HG02678 (cell line): ENCODE data around the gene BRPF1.
A peak's percentile ranks its signal among the peaks of the same experiment; 100 is the strongest.

Experiments
- ATAC-seq: cut with Tn5 transposase; IDR thresholded peaks from one replicate; pipeline ENCODE4 v1.9.1; 2021; ENCODE audit warnings: mild to moderate bottlenecking, moderate library complexity; ENCODE audit not compliant: unreplicated experiment

The BRPF1 gene, protein sequence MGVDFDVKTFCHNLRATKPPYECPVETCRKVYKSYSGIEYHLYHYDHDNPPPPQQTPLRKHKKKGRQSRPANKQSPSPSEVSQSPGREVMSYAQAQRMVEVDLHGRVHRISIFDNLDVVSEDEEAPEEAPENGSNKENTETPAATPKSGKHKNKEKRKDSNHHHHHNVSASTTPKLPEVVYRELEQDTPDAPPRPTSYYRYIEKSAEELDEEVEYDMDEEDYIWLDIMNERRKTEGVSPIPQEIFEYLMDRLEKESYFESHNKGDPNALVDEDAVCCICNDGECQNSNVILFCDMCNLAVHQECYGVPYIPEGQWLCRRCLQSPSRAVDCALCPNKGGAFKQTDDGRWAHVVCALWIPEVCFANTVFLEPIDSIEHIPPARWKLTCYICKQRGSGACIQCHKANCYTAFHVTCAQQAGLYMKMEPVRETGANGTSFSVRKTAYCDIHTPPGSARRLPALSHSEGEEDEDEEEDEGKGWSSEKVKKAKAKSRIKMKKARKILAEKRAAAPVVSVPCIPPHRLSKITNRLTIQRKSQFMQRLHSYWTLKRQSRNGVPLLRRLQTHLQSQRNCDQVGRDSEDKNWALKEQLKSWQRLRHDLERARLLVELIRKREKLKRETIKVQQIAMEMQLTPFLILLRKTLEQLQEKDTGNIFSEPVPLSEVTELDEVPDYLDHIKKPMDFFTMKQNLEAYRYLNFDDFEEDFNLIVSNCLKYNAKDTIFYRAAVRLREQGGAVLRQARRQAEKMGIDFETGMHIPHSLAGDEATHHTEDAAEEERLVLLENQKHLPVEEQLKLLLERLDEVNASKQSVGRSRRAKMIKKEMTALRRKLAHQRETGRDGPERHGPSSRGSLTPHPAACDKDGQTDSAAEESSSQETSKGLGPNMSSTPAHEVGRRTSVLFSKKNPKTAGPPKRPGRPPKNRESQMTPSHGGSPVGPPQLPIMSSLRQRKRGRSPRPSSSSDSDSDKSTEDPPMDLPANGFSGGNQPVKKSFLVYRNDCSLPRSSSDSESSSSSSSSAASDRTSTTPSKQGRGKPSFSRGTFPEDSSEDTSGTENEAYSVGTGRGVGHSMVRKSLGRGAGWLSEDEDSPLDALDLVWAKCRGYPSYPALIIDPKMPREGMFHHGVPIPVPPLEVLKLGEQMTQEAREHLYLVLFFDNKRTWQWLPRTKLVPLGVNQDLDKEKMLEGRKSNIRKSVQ (N-terminal part only)

DNA sequence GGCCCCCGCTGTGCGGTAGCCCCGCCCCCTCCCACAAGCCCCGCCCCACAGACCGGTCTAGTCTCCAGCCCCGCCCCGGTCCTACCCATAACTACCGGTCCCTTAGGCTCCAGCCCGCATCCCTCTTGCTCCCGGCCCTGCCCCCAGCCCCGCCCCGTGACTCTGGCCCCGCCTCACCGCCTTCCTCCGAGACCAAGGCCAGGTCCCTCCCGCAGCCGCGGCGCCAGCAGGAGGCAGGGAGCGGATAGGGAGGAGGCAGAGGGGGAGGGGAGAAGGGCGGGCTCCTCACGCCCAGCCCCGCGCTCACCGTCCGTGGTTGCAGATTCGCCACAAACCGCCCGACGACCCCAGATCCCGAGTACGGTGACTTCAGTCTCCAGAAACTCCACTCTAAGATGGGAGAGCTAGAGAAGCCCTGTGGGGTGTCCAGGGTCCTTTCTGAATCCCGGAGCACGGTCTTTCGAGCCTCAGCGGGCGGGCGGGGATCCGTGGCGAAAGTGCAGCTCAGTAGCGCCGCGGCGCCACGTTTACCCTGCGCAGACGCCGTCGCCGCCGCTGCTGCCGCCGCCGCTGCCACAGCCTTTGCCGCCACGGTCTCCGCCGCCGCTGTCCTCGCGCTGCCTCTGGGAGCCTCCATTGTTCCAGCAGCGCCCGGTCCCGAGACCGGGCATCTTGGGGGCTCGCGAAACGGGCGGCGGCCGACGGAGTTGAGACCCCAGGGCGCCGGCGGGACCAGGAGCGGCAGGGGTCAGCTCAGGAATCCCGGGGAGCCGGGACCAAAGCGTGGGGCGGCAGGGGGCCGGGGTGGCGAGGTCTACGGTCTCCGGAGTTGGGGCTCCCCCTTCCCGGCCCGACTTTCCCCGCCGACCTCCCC, at the start of gene BRPF1:
Gene BRPF1 (plus strand): TSS at position 530 of the 874 bp plus-strand sequence. CDS start 2,406 bp downstream, outside the sequence.
- ATAC-seq = peak; percentile 92

DNA sequence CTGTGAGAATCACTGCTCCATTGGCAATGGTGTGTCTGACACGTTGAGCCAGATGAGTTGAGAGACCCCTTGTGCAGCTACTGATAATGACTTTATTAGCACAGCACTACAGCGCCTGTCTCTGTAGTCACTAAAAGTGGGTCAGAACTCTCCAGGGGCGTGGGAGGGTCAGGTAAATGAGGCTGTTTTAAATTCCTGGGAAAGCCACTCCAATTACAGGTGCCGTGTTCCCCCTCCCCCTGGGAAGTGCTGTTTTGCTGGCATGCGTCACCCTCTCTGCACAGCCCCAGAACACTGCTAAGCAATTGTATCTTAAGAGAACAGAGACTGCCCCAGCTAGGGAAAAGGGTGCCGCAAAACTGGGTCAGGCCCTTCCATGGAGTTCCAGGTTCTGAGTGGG, 49.4 kb upstream of the BRPF1 start:
- no peak for ATAC-seq

DNA sequence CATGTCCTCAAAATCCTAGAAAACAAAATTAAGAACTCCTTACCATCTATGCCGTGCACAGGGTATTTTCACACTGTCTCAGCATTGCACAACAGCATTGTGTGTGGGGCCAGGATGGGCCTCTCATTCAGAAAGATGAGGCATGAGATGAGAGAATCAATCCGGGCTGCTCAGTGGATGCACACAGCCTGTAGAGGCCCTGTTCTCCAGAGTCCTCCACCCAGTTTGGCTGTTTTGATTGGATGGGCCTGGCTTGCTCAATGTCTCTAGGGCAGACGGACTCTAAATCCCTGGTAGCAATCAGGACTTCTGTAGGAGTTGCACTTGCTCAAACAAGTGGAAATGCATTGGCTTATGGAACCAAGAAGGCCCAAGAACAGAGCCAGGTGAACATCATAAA, 48.1 kb upstream of the BRPF1 start:
- ATAC-seq = no peak

DNA sequence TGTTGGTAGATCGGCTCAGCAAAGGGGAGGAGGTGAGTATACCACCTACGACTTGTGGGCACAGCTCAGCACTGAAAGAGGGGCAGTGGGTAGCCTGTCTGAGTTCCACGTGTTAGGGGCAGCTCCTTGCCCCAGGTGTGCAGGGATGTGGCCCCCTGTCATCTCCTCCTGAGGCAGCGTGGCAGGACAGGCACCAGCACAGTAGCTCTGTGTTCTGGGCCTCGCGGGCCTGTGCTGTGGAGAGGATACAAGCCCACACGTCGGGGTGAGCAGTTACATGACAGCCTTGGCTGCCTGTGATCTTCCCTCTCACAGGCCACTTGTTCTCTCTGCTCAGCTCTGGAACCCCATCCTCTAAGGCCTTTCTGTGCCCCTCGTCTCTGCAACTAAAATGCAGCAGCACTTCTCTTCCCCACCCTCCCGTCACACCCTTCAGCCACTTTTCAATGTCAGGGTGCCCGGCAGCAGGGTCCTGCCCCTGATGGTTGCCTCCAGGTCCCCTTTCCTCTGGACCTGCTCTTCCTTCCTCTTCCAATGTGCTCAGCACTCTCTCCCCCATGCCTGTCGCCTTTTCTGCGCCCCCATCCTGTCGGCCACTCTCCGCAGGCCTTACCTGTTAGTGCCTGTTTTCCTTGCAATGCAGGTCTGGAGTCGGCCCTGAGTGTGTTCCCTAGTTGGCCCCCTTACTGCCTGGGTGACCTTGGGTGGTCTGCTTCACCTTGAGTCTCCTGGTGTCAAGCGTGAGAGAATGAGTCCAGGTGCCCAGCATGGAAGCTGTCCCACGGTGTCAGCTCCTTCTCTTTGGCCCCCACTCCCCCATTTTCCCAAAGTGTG, 46.1 kb upstream of the BRPF1 start:
- no peak for ATAC-seq

DNA sequence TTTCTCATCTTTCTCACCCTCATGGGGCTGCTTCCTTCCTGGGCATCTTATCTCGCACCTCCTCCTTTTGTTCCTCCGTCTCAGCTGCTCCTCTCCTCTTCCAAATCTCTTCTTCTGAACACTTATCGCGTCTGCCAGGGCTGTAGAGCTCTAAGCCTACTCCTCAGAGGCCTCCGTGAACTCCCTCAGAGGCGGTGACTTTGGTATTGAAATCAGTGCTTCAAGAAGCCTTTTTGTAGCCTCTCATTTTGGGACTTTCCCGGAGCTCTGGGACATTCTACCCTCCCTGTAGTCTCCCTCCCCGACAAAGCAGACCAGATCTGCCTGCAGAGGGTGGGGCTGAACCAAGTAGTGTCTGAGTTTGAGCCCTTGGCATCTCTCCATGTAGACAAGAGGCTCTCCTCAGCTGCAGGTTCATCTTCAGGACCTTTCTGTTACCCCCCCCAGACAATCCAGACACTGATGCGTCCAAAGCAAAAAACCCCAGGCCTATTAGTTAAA, 45.4 kb upstream of the BRPF1 start:
- no peak for ATAC-seq

DNA sequence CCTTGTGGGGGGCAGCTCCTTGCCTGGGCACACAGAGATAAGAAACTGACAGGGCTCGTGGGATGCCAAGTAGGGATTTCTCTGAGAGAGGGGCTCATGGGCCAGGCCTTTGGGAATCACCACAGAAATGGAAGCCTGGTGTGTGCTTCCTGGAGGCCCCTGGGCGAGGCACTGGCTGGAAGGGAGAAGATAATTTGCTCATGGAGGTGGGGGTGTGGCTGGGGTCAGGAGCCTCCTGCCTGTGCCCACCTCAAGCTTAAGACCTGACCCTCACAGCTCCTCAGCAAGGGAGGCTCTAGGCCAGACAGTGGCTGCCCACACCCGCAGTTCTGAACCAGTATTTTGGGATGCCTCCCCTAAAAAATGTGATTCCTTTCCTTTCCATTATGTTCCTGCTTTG, 44.8 kb upstream of the BRPF1 start:
- ATAC-seq = no peak

DNA sequence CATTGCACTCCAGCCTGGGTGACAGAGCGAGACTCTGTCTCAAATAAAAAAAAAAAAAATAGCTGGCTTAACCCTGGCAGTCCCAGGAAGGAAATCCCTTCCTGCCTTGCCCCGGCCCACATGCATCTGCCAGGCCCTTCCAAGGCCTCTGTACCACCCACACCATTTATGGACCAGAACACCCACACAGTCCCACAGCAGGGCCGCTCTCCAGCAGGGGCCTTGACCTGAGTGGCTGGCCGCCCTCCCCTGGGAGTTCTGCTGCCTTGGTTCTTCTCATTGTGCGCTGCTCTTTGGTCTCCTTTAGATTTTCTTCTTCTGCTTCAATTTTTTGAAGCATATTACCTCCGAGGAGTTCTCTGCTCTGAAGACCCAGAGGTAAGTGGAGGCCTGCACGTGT, 44.0 kb upstream of the BRPF1 start:
- ATAC-seq = no peak

DNA sequence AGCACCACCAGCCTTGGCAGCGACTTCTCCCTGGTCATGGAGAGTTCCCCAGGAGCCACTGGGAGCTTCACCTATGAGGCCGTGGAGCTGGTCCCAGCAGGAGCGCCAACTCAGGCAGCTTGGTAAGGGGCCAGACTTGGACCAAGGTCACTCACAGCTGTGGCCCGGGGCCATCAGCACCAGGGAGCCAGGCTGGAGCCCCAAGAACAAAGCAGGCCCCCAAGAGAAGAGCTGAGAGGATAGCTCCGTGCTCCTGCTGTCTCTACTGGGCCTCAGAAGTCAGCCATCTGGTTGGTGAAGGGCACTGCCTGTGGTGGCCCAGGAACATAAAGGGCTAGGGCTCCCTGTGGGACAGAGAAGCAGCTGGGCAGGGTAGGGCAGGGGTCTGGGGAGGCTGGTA, 42.6 kb upstream of the BRPF1 start:
- no peak for ATAC-seq

DNA sequence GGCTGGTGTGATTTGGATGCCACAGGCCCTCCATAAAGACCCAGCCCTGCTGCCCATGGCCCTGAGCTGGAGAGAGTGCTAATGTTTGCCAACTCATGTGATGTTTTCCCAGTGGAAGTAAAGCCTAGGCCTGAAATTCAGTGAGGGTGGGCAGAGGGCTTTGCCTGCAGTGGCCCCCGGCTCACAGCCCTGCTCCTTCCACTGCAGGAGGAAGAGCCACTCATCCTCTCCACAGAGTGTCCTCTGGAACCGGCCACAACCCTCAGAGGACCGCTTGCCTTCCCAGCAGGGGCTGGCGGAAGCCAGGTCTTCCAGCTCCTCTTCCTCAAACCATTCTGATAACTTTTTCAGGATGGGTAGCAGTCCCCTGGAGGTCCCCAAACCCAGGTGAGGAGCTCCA, 41.8 kb upstream of the BRPF1 start:
- ATAC-seq = no peak

DNA sequence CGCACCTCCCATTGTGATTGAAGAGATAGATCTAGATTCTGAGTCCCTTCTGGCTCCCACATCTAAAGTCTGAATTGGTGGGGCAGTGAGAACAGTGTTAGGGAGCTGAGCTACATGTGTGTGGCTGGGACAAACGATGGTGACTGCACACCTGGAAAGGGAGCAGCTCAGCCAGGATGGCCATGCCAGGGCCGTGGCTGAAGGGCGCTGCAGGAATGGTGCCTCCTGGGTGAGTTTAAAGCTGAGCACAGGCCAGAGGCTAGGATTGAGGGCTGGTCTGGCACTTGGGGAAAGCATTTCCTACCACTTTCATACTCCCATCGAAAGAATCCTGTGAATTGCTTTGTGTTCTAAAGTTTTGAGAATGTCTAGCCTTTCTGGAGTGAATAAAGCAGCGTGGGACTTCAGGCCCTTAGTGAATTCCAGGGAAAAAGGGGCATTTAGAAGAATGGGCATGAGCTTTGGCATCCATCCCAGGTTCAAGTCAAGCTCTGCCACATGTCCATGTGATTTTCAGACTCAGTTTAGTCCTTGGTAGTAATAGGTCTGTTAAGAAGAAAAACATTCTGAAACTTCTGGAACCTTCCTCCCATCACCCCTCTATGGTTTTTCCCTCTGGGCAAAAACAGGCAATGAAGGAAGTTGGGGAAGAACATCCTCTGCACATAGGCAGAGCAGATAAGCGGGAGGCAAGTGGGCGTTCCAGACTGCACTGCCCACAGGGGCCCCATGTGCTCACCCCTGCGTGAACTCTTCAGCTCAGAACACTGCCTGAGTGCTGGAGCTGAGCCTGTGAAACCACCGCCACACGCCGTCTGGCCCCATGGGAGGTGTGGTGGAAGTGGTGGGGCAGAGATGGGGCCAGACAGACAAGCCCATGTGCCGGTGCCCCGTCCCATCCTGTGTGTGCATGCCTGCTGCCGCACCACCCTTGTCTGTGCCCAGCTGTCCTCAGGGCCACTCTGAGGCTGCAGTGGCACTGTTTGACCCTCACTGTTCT, 40.8 kb upstream of the BRPF1 start:
- ATAC-seq = peak; percentile 99

DNA sequence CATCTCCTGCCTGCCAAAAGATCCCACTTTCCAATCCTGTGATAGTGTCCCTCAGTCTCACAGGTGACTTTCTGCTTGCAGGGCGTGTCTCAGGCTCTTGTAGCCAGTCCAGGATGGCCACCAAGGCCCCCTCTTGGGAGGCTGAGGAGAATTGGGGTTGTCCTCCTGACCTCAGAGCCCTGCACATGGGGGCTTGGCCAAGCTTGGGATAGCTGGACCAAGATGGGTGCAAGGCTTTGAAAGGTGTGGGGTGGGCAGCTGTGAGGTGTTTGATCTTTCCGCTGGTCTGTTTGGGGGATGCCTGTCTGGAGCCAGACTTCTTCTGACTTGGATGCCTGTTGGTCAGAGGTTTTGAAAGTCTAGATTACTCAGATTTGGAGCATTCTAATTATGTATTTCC, 39.9 kb upstream of the BRPF1 start:
- ATAC-seq = no peak

DNA sequence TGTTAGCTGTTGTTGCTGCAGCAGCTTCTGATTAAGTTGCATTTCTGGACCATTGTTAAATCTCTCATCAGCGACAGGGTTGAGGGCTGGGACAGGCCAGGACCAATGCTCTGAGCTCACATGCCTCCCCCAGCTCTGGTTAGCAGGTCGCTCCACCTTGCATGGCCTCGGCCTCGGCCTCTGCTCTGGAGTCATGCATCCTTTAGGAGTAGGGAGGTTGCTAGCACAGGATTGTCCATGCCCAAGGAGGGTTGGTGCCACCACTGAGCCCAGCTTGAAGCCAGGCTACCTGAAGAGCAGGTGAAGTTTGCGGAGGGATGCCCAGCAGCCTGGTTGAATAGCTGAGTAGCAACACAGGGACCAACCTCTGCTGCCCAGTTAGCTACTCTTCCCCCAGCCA, 39.1 kb upstream of the BRPF1 start:
- no peak for ATAC-seq

DNA sequence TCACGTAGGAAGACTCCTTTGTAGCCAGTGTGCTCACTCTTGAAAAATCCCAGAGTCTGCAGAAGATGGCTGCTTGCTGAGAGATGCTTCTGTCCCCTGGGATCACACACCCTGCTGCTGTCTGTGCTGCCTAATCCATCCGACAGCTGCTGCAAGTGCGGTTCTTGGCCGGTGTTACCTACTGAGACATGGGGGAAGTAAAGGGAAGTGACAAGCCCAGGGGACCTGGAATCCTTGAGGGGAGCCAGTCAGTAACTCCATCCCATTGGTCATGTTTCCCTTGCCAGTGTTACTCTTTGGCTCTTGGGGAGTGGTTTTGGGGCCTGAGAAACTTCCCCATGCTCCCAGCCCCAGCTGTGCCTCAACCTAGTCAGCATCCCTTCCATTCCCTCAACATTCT, 36.2 kb upstream of the BRPF1 start:
- ATAC-seq = no peak

DNA sequence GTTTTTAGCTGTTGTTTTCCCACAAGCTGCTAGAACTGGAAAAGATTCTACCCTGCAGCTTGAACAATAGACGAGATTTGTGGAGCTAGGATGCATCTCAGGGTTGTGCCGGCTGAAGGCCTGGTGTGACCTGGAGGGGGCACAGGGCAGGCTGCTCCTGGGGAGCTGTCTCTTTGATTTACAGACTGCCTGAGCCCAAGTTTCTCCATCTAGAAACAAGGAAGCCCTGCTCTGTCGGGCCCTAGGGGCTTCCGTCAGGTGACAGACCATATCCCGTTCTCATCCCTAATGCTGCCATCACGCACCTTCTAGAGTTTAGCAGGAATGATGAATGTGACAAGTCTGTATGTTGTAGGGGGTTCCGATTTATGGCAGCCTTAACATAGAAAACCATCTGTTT, 35.8 kb upstream of the BRPF1 start:
- ATAC-seq = no peak

DNA sequence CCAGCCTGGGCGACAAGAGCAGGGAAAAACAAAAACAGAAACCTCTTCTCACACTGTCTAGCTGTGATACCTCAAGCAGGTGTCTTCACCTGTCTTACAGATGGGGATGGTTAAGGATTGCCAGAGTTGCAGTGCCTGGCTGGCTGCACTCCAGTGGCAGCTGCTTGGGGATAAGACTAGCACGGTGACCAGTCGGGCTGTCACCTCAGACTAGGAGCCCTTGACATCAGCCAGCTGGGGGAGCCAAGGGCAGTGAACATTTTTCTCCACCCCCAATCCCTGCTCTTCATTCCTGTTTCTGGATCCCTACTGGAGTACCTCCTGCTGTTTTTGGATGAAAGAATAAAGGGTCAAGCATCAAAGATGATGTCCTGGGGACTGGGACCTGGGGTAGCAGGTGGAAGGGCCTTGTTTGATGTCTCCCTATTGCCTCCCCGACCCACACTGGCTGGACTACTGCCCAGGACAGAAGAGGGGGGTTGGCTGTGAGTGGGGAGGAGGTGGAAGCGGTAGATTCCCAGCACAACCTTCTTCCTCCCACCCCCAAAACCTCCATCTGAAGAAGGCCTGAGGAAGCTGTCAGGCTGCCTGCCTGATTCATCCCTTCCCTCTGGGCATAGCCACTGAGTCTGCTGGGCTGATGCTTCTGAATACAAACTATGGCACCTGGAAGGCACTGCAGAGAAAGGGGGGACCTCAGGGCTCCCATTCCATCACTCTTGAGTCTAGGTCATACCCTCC, 34.9 kb upstream of the BRPF1 start:
- no peak for ATAC-seq

DNA sequence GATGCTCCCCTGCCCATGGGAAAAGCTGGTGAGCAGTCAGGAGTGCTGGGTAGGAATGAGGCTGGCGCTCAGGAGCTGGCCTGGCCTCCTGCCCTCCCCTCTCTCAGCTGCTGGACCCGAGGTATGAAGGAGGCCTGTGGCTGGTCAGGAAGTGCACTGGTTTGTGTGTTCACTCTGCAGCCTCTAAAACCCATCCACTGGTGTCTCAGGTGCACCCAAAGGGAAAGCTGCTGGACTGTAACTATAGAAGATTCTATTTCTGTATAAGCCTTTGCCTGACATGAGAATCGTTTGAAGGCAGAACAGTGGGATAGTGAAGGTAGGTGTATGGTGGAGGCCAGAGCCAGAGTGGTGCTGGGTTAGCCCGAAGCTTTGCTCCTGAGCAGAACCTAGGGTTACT, 33.6 kb upstream of the BRPF1 start:
- ATAC-seq = no peak

DNA sequence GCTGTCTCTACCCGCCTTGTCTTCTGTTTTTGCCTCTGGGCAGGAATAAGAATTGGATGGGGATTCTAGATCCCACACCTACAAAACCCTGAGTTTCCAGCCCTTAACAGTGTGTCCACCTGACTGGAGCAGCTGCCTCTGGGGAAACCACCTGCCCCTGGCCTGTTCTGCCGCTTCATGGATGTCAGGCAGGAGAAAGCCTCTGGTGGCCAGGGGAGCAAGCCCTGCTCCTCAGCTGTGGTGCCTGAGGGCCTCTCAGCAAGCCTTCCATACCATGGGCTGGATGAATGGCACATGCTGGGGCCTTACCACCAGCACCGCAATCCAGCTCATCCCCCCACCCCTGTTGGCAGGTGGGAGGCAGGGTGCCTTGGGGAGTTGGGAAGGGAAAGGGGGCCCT, 33.2 kb upstream of the BRPF1 start:
- no peak for ATAC-seq

DNA sequence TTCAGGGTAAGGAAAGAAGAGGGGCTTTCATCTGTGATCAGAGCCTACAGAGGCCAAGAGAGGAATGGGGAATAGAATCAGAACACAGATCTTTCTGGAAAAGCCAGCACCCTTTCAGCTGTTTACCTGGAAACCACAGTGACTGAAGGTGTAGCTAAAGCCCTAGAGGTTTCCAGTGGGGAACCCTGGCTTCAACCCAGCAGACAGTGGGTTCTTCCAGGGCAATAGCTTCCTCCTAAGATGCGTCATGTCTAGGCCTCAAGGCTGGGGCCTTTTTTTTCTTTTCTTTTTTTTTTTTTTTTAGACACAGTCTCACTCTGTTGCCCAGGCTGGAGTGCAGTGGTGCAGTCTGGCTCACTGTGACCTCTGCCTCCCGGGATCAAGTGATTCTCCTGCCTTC, 31.0 kb upstream of the BRPF1 start:
- no peak for ATAC-seq
